GM12878 (cell line): ENCODE results near the gene CD86. TPM values are rescaled to one million over a fixed set of nuclear protein-coding genes. Genes with fewer than 3 reads are reported as not detected.

Source experiments
- BCL11A ChIP-seq: IDR thresholded peaks from 2 replicates; pipeline ENCODE4 v1.6.1; 2011; ENCODE audit warnings: low read depth, low read length
- CBFB ChIP-seq: IDR thresholded peaks from 2 replicates; pipeline ENCODE4 v1.6.1; 2016; ENCODE audit warnings: antibody characterized with exemption, low read depth
- IKZF1 ChIP-seq: fragments of 450-650 bp; conservative IDR thresholded peaks from 2 replicates; pipeline ENCODE4 v1.6.1; 2017; ENCODE audit warnings: antibody characterized with exemption, mild to moderate bottlenecking
- IKZF2 ChIP-seq, 2 experiments: fragments of 450-650 bp; IDR thresholded peaks; 2 replicates each; pipeline ENCODE4 v1.6.1; 2017; ENCODE audit warnings: mild to moderate bottlenecking in 2 of 2, moderate library complexity in 2 of 2
- MEF2B ChIP-seq: fragments of 450-650 bp; IDR thresholded peaks from 2 replicates; pipeline ENCODE4 v1.6.1; 2018; ENCODE audit warnings: mild to moderate bottlenecking, moderate library complexity; ENCODE audit not compliant: partially characterized antibody, poor library complexity, severe bottlenecking
- MTA2 ChIP-seq: fragments of 450-650 bp; IDR thresholded peaks from 2 replicates; pipeline ENCODE4 v1.6.1; 2016; ENCODE audit warnings: low read depth, mild to moderate bottlenecking, moderate library complexity
- POU2F2 ChIP-seq: IDR thresholded peaks from 3 replicates; pipeline ENCODE4 v1.6.1; 2011; ENCODE audit warnings: low read depth, mild to moderate bottlenecking, low read length, borderline replicate concordance
- RBBP5 ChIP-seq: fragments of 200-600 bp; sonication (generic); conservative IDR thresholded peaks from 2 replicates; pipeline ENCODE4 v1.6.1; 2016
- YY1 ChIP-seq: IDR thresholded peaks from 2 replicates; pipeline ENCODE4 v1.6.1; 2011; ENCODE audit warnings: low read depth, mild to moderate bottlenecking, low read length
- ZSCAN29 ChIP-seq: fragments of 450-650 bp; IDR thresholded peaks from 2 replicates; pipeline ENCODE4 v1.6.1; 2017; ENCODE audit warnings: mild to moderate bottlenecking, moderate library complexity
- polyA plus RNA-seq, 11 experiments: library from polyadenylated mRNA; depleted of rRNA in 4 of 11; unstranded in 6 of 11; stranded (reverse) in 5 of 11; fragments of >200 nt; fragmentation: Nextera tagmentation in 4 of 11; fragmentation: Illumina TruSeq in 1 of 11; extraction: Ambion mirVana in 4 of 11; extraction: Trizol in 1 of 11; gene quantifications; 1 replicate in 1 of 11; 2 replicates in 10 of 11; pipeline versions ENCODE4 v1.2.1 to v1.2.3, GENCODE V29; 2011 to 2016; ENCODE audit warnings: inconsistent platforms in 2 of 11, missing spikeins in 2 of 11, low read depth in 1 of 11
- total RNA-seq, 4 experiments: library from RNA; depleted of rRNA in 3 of 4; stranded (reverse); fragments of >200 nt in 3 of 4; fragmentation: Illumina TruSeq in 1 of 4; extraction: Trizol in 1 of 4; gene quantifications; 2 replicates each; pipeline versions ENCODE4 v1.2.1 to v1.2.3, GENCODE V29; 2013 to 2021
- TF ChIP-seq, protein P1 (sequence below): fragments of 450-650 bp; IDR thresholded peaks from 2 replicates; pipeline ENCODE4 v1.6.1; 2017; ENCODE audit warnings: mild to moderate bottlenecking, moderate library complexity
- TF ChIP-seq, protein P2 (sequence below): fragments of 450-650 bp; IDR thresholded peaks from 2 replicates; pipeline ENCODE4 v1.6.1; 2017; ENCODE audit warnings: mild to moderate bottlenecking, low read depth, inconsistent platforms; ENCODE audit not compliant: poor library complexity, severe bottlenecking
- TF ChIP-seq, protein P3 (sequence below): fragments of 150-350 bp; IDR thresholded peaks from 2 replicates; pipeline ENCODE4 v1.6.1; 2014; ENCODE audit warnings: mild to moderate bottlenecking, low read depth, low read length

CD86 gene
- total and polyA plus RNA-seq, 10 of the 15 experiments (the other 5 are each of a cell fraction or from before 2014, with no cell fraction given) = 40.9 to 100 (median 55.5) TPM

DNA sequence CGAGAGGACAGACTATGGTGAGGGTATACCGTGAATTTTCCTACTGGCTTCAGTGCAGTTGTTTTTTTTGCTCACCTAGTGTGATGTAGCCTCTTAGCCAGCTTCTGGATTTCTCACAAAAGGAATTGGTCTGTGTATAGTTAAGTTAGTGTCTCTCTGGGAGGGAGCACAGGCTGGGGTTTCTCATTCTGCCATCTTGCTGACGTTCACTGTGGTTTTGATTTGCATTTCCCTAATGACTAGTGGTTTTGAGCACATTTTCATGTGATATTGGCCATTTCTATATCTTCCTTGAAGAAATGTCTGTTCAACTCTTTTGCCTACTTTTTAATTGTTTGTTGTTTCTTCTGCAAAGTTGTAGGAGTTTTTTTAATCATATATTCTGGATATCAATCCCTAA is 2.2 kb upstream of the CD86 start (continued):
- TF ChIP-seq, protein P1, sequence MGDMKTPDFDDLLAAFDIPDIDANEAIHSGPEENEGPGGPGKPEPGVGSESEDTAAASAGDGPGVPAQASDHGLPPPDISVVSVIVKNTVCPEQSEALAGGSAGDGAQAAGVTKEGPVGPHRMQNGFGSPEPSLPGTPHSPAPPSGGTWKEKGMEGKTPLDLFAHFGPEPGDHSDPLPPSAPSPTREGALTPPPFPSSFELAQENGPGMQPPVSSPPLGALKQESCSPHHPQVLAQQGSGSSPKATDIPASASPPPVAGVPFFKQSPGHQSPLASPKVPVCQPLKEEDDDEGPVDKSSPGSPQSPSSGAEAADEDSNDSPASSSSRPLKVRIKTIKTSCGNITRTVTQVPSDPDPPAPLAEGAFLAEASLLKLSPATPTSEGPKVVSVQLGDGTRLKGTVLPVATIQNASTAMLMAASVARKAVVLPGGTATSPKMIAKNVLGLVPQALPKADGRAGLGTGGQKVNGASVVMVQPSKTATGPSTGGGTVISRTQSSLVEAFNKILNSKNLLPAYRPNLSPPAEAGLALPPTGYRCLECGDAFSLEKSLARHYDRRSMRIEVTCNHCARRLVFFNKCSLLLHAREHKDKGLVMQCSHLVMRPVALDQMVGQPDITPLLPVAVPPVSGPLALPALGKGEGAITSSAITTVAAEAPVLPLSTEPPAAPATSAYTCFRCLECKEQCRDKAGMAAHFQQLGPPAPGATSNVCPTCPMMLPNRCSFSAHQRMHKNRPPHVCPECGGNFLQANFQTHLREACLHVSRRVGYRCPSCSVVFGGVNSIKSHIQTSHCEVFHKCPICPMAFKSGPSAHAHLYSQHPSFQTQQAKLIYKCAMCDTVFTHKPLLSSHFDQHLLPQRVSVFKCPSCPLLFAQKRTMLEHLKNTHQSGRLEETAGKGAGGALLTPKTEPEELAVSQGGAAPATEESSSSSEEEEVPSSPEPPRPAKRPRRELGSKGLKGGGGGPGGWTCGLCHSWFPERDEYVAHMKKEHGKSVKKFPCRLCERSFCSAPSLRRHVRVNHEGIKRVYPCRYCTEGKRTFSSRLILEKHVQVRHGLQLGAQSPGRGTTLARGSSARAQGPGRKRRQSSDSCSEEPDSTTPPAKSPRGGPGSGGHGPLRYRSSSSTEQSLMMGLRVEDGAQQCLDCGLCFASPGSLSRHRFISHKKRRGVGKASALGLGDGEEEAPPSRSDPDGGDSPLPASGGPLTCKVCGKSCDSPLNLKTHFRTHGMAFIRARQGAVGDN = peak; percentile 39; the same call in 1 of the 2 replicates
- TF ChIP-seq MEF2B = peak; percentile 68
- TF ChIP-seq BCL11A = peak; percentile 58; the same call in 1 of the 2 replicates
- peak; percentile 64; the same call in 1 of the 2 replicates for TF ChIP-seq MTA2
- peak; percentile 66 for TF ChIP-seq YY1
- peak; percentile 33; the same call in 1 of the 2 replicates for TF ChIP-seq IKZF1
- TF ChIP-seq CBFB = 0 out of 2 replicates have a peak, but pooled peaks have one; percentile 50
- TF ChIP-seq, protein P2, sequence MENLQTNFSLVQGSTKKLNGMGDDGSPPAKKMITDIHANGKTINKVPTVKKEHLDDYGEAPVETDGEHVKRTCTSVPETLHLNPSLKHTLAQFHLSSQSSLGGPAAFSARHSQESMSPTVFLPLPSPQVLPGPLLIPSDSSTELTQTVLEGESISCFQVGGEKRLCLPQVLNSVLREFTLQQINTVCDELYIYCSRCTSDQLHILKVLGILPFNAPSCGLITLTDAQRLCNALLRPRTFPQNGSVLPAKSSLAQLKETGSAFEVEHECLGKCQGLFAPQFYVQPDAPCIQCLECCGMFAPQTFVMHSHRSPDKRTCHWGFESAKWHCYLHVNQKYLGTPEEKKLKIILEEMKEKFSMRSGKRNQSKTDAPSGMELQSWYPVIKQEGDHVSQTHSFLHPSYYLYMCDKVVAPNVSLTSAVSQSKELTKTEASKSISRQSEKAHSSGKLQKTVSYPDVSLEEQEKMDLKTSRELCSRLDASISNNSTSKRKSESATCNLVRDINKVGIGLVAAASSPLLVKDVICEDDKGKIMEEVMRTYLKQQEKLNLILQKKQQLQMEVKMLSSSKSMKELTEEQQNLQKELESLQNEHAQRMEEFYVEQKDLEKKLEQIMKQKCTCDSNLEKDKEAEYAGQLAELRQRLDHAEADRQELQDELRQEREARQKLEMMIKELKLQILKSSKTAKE = peak; percentile 18
- peak; percentile 38 to 40 for TF ChIP-seq IKZF2 (IDR thresholded peaks at IDR 0.05)
- peak; percentile 97 for TF ChIP-seq POU2F2
- no peak for TF ChIP-seq RBBP5
- TF ChIP-seq ZSCAN29 = no peak
- TF ChIP-seq, protein P3, sequence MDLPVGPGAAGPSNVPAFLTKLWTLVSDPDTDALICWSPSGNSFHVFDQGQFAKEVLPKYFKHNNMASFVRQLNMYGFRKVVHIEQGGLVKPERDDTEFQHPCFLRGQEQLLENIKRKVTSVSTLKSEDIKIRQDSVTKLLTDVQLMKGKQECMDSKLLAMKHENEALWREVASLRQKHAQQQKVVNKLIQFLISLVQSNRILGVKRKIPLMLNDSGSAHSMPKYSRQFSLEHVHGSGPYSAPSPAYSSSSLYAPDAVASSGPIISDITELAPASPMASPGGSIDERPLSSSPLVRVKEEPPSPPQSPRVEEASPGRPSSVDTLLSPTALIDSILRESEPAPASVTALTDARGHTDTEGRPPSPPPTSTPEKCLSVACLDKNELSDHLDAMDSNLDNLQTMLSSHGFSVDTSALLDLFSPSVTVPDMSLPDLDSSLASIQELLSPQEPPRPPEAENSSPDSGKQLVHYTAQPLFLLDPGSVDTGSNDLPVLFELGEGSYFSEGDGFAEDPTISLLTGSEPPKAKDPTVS = no peak
